ENCODE data around the gene MAST2. TPM values are rescaled to one million over a fixed set of nuclear protein-coding genes. Genes with fewer than 3 reads are reported as not detected.
"Not testable (repeated sequence)": the region's sequence is repeated elsewhere in the genome, so short reads cannot be mapped to it uniquely, and the experiment has no call there.

Gene MAST2
- total RNA-seq, 3 donors from 2014 or later: 90.0 to 158 (median 100.0) TPM

DNA sequence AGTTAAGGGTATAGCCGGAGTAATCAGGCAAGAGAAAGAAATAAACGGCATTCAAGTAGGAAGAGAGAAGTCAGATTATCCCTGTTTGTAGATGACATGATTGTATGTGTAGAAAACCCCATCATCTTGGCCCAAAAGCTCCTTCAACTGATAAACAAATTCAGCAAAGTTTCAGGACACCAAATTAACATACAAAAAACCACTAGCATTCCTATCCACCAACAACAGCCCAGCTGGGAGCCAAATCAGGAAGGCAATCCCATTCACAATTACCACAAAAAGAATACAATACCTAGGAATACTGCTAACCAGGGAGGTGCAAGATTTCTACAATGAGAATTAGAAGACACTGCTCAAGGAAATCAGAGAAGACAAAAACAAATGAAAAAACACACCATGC lies 45.3 kb downstream of the MAST2 start:
- H3K4me3 ChIP-seq: no peak overlapping the region
- intact Hi-C loops (cut with DNase I, micrococcal nuclease): no loop called here
- no peak for DNase-seq
- no peak for ATAC-seq
- peaks cover 10% of the 10 kb centered on the region for H3K4me1 ChIP-seq (ENCODE audit: low read depth)
- TF ChIP-seq, protein P1, sequence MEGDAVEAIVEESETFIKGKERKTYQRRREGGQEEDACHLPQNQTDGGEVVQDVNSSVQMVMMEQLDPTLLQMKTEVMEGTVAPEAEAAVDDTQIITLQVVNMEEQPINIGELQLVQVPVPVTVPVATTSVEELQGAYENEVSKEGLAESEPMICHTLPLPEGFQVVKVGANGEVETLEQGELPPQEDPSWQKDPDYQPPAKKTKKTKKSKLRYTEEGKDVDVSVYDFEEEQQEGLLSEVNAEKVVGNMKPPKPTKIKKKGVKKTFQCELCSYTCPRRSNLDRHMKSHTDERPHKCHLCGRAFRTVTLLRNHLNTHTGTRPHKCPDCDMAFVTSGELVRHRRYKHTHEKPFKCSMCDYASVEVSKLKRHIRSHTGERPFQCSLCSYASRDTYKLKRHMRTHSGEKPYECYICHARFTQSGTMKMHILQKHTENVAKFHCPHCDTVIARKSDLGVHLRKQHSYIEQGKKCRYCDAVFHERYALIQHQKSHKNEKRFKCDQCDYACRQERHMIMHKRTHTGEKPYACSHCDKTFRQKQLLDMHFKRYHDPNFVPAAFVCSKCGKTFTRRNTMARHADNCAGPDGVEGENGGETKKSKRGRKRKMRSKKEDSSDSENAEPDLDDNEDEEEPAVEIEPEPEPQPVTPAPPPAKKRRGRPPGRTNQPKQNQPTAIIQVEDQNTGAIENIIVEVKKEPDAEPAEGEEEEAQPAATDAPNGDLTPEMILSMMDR (IDR thresholded peaks at IDR 0.05): no peak
- H3K36me3 ChIP-seq (ENCODE audit: low read depth): no peaks in the 10 kb centered on the region
- H3K9me3 ChIP-seq: no peaks in the 10 kb centered on the region

DNA sequence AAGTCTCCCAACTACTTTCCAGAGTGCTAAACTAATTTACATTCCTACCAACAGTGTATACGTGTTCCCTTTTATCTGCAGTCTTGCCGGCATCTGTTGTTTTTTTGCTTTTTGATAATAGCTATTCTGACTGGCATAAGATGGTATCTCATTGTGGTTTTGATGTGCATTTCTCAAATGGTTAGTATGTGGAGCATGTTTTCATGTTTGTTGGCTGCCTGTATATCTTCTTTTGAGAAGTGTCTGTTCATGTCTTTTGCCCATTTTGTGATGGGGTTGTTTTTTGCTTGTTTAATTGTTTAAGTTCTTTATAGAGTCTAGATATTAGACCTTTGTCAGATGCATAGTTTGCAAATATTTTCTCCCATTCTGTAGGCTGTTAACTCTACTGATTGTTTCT lies 46.6 kb downstream of the MAST2 start:
- no peak overlapping the region for H3K4me3 ChIP-seq
- no peaks in the 10 kb centered on the region for H3K36me3 ChIP-seq (ENCODE audit: low read depth)
- no peak for DNase-seq
- H3K9me3 ChIP-seq: no peaks in the 10 kb centered on the region
- ATAC-seq: no peak
- H3K4me1 ChIP-seq (ENCODE audit: low read depth): peaks cover 10% of the 10 kb centered on the region
- TF ChIP-seq, protein P1 (IDR thresholded peaks at IDR 0.05): no peak
- intact Hi-C loops (cut with DNase I, micrococcal nuclease): no loop called here

GRCh38 chr1:45854724-45855123 lies 51.3 kb downstream of the MAST2 start:
- DNase-seq (no peak), ATAC-seq (no peak)
- Histone ChIP-seq H3K4me1 (ENCODE audit: low read depth) (no peaks in the 10 kb centered on the region), H3K9me3 (no peaks in the 10 kb centered on the region), H3K36me3 (ENCODE audit: low read depth) (no peaks in the 10 kb centered on the region), H3K4me3 (no peak overlapping the region)
- TF ChIP-seq, protein P1 (IDR thresholded peaks at IDR 0.05): no peak
- intact Hi-C loops (cut with DNase I, micrococcal nuclease): no loop called here

DNA sequence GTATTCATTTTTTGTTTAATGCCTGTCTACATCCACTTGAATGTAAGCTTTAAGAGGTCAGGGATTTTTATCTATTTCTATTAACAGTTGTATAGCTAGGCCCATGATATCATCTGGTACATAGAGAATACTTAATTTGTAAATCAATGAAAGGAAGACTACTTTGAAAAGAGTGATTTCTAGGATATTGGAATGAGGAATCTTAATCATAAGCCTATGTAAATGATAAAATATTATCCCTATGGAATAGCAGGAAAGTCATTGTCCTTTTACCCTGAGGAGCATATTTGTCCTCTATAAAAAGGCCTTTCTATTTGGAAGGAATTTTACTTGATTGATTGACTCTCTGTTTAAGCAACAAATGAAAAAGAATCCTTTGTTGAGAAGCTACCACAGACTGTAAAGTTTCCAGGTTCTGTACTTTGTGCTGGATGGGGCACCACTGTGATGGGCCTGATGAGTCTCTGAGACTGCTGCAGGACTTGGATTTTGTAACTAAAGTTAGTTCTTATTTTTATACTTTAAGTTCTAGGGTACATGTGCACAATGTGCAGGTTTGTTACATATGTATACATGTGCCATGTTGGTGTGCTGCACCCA lies 53.8 kb downstream of the MAST2 start:
- H3K36me3 ChIP-seq (ENCODE audit: low read depth): no peaks in the 10 kb centered on the region
- intact Hi-C loops (cut with DNase I, micrococcal nuclease): no loop called here
- DNase-seq: no peak
- TF ChIP-seq, protein P1 (IDR thresholded peaks at IDR 0.05): no peak
- H3K4me1 ChIP-seq (ENCODE audit: low read depth): no peaks in the 10 kb centered on the region
- no peak for ATAC-seq
- H3K9me3 ChIP-seq: no peaks in the 10 kb centered on the region
- no peak overlapping the region for H3K4me3 ChIP-seq

GRCh38 chr1:45857755-45858492 lies 54.5 kb downstream of the MAST2 start:
- ATAC-seq; DNase-seq; H3K9me3 ChIP-seq; H3K4me3 ChIP-seq; H3K4me1 ChIP-seq (ENCODE audit: low read depth); H3K36me3 ChIP-seq (ENCODE audit: low read depth); intact Hi-C loops (cut with DNase I, micrococcal nuclease): not testable (repeated sequence)

DNA sequence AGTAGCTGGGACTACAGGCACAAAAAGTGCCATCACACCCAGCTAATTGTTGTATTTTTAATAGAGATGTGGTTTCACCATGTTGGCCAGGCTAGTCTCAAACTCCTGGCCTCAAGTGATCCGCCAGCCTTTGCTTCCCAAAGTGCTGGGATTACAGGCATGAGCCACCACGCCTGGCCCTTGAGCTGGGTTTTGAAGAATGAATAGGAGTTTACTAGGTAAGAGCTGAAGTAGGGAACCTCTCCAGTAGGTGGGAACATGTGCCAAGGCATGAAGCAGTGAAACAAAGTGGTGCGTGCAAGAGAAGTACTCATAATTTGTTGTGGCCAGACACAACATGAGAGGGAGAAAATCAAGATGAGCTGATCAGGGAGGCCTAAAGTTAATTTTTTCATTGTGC lies 55.8 kb downstream of the MAST2 start:
- ATAC-seq (no peak), DNase-seq (no peak)
- TF ChIP-seq, protein P1 (IDR thresholded peaks at IDR 0.05): no peak
- intact Hi-C loops (cut with DNase I, micrococcal nuclease): no loop called here
- Histone ChIP-seq H3K9me3 (no peaks in the 10 kb centered on the region), H3K36me3 (ENCODE audit: low read depth) (no peaks in the 10 kb centered on the region), H3K4me1 (ENCODE audit: low read depth) (peaks cover 4% of the 10 kb centered on the region), H3K4me3 (no peak overlapping the region)
